T-cell (primary cell): ENCODE data around the gene ZNF681. TPM values are rescaled to one million over a fixed set of nuclear protein-coding genes. Genes with fewer than 3 reads are reported as not detected.
"Not testable (repeated sequence)": the region's sequence is repeated elsewhere in the genome, so short reads cannot be mapped to it uniquely, and the experiment has no call there.

Source experiments
- ATAC-seq, 4 experiments: fragments of 200-7000 bp in 3 of 4; fragments of 150-1000 bp in 1 of 4; cut with Tn5 transposase; replicated peaks in 1 of 4; 1 replicate in 3 of 4; 2 replicates in 1 of 4; pipeline ENCODE4 v1.10.0; 2021; ENCODE audit warnings: moderate library complexity in 3 of 4, mild to moderate bottlenecking in 2 of 4, moderate number of reproducible peaks in 1 of 4
- CTCF ChIA-PET, 2 donors: fragments of 300-600 bp; sonication (Branson Sonifier 250); formaldehyde crosslinking; loops; one replicate each; lab custom pipeline; 2022; ENCODE audit warnings: antibody characterized with exemption in 2 of 2; lab: Charles Lee
- POLR2A ChIA-PET, 2 donors: fragments of 300-600 bp; sonication (Branson Sonifier 250); formaldehyde crosslinking; loops; one replicate each; lab custom pipeline; 2022; ENCODE audit warnings: antibody characterized with exemption in 2 of 2; lab: Charles Lee
- DNase-seq, 35 experiments: peaks; one replicate each; pipeline versions ENCODE4 v3.0.0 to v3.0.0-alpha.2; 2013 to 2023
- H3K27ac ChIP-seq: one replicate; pipeline ENCODE4 v1.5.1; 2013; ENCODE audit warnings: low read length
- H3K27me3 ChIP-seq, 2 experiments: replicated peaks in 1 of 2; 1 replicate in 1 of 2; 2 replicates in 1 of 2; pipeline versions ENCODE4 v1.6.1 to v1.7.0; 2013; ENCODE audit warnings: low read length in 1 of 2, mixed read lengths in 1 of 2; ENCODE audit not compliant: control insufficient read depth in 2 of 2, insufficient read depth in 2 of 2; ENCODE audit errors: extremely low read depth in 1 of 2
- H3K36me3 ChIP-seq, 2 donors: 1 replicate in 1 of 2; 2 replicates in 1 of 2; pipeline versions ENCODE4 v1.6.1 to v1.7.0; 2013; ENCODE audit warnings: low read length in 1 of 2; ENCODE audit not compliant: control insufficient read depth in 2 of 2, insufficient read depth in 1 of 2; ENCODE audit errors: extremely low read depth in 1 of 2
- H3K4me1 ChIP-seq, 2 experiments: 1 replicate in 1 of 2; 2 replicates in 1 of 2; pipeline versions ENCODE4 v1.6.1 to v1.7.0; 2013; ENCODE audit warnings: low read length in 2 of 2, mixed read lengths in 1 of 2; ENCODE audit not compliant: insufficient read depth in 2 of 2, control insufficient read depth in 1 of 2; ENCODE audit errors: extremely low read depth in 1 of 2
- H3K4me3 ChIP-seq, 2 donors: 1 replicate in 1 of 2; 2 replicates in 1 of 2; pipeline versions ENCODE4 v1.5.1 to v1.7.0; 2013; ENCODE audit warnings: mild to moderate bottlenecking in 2 of 2, low read length in 1 of 2, moderate library complexity in 1 of 2; ENCODE audit not compliant: control insufficient read depth in 1 of 2; ENCODE audit errors: extremely low read depth in 1 of 2
- H3K9me3 ChIP-seq: 2 replicates; pipeline ENCODE4 v1.7.0; 2013
- H3K27ac Mint-ChIP-seq, 2 donors: one replicate each; pipeline ENCODE4 v1.8.0; 2020 to 2021; ENCODE audit warnings: mild to moderate bottlenecking in 2 of 2, mixed read lengths in 2 of 2
- H3K27me3 Mint-ChIP-seq, 2 donors: one replicate each; pipeline ENCODE4 v1.8.0; 2021 to 2022; ENCODE audit warnings: mixed read lengths in 2 of 2
- H3K36me3 Mint-ChIP-seq: one replicate; pipeline ENCODE4 v1.8.0; 2021; ENCODE audit warnings: mixed read lengths
- H3K4me1 Mint-ChIP-seq, 3 donors: one replicate each; pipeline ENCODE4 v1.8.0; 2020 to 2022; ENCODE audit warnings: mixed read lengths in 3 of 3, mild to moderate bottlenecking in 1 of 3
- H3K4me3 Mint-ChIP-seq, 3 donors: one replicate each; pipeline ENCODE4 v1.8.0; 2020 to 2022; ENCODE audit warnings: mild to moderate bottlenecking in 3 of 3, mixed read lengths in 3 of 3, moderate library complexity in 3 of 3
- H3K9me3 Mint-ChIP-seq, 3 donors: one replicate each; pipeline ENCODE4 v1.8.0; 2020 to 2022; ENCODE audit warnings: mixed read lengths in 3 of 3
- WGBS: methylation state at CpG from one replicate; pipeline ENCODE4 v1.1.5; 2013; ENCODE audit warnings: missing lambda C conversion rate; ENCODE audit not compliant: insufficient coverage; 5-methylcytosine and 5-hydroxymethylcytosine counted together
- total RNA-seq, 35 experiments: library from RNA in 6 of 35; stranded (reverse) in 6 of 35; fragments of 120-200 nt in 1 of 35; gene quantifications; one replicate each; pipeline versions ENCODE4 v1.2.1 to v1.2.4 and lab custom pipeline; 2013 to 2026

Gene ZNF681
- total RNA-seq, 5 donors from 2014 or later (not counting 1 experiment from before 2014, with no cell fraction given), result 2.4 to 6.7 (median 5.5) TPM

GRCh38 chr19:23762884-23763711 lies 4.4 kb upstream of the ZNF681 start:
- CTCF ChIA-PET, result interaction anchor here in 1 of 2 donors (0.6 kb wide), 1 partner anchor 9 kb away, joined by 5 read pairs; no protein-coding TSS in a partner anchor
- H3K36me3 ChIP-seq, result no peaks in the 10 kb centered on the region
- H3K36me3 Mint-ChIP-seq, result no peaks in the 10 kb centered on the region
- peak; percentile 78 to 79 (median 78) for ATAC-seq
- POLR2A ChIA-PET, result interaction anchor here in 1 of 2 donors (0.6 to 0.7 kb wide), 3 partner anchors 49 to 351 kb away, joined by 3 to 8 read pairs (median 3); no protein-coding TSS in a partner anchor
- peak overlapping the region; percentile 88 to 96 for H3K4me3 ChIP-seq
- H3K27me3 Mint-ChIP-seq, result no peaks in the 10 kb centered on the region
- H3K4me1 ChIP-seq, result peaks cover 9 to 35% of the 10 kb centered on the region in 2 experiments
- no peaks in the 10 kb centered on the region for H3K27me3 ChIP-seq
- peak; percentile 66 to 87 (median 79) for DNase-seq
- H3K9me3 ChIP-seq, result no peaks in the 10 kb centered on the region
- WGBS, result 13% methylated on average over 51 of the region's 51 CpGs
- H3K4me3 Mint-ChIP-seq, result peak overlapping the region; percentile 81 to 96 (median 95)
- no peaks in the 10 kb centered on the region for H3K9me3 Mint-ChIP-seq
- H3K27ac ChIP-seq, result peak overlapping the region; percentile 53
- H3K4me1 Mint-ChIP-seq, result peaks cover 39 to 47% (median 44%) of the 10 kb centered on the region in 3 donors
- peak overlapping the region; percentile 80 to 81 for H3K27ac Mint-ChIP-seq

DNA sequence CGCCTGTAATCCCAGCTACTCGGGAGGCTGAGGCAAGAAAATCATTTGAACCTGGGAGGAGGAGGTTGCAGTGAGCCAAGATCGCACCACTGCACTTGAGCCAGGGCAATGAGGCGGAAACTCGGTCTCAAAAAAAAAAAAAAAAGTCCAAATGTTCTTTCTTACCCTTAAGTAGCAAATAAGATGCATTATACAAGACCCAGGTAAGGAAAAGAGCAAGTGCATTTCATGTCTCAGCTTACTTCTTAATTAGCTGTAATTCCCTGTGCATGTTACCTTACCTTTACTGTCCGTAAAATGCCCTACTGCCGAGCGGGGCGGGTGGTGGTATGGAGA lies 3.8 kb upstream of the ZNF681 start:
- Histone ChIP-seq H3K4me1 (peaks cover 11 to 36% of the 10 kb centered on the region in 2 experiments), H3K4me3 (peak overlapping the region; percentile 88 to 96), H3K27me3 (no peaks in the 10 kb centered on the region), H3K27ac (peak overlapping the region; percentile 53), H3K9me3 (no peaks in the 10 kb centered on the region), H3K36me3 (no peaks in the 10 kb centered on the region)
- POLR2A ChIA-PET, result interaction anchor here (0.6 to 0.7 kb wide), 5 partner anchors 9 to 526 kb away, joined by 3 to 8 read pairs (median 4); no protein-coding TSS in a partner anchor
- Mint-ChIP-seq H3K27ac (peak overlapping the region; percentile 80 to 81), H3K9me3 (no peaks in the 10 kb centered on the region), H3K4me1 (peaks cover 45 to 51% (median 47%) of the 10 kb centered on the region in 3 donors), H3K36me3 (no peaks in the 10 kb centered on the region), H3K27me3 (no peaks in the 10 kb centered on the region), H3K4me3 (peak overlapping the region; percentile 81 to 96 (median 95))
- WGBS, result 0% methylated on average over 4 of the region's 9 CpGs
- CTCF ChIA-PET, result interaction anchor here (0.6 to 0.7 kb wide), 3 partner anchors 9 to 323 kb away, joined by 3 to 5 read pairs (median 4); no protein-coding TSS in a partner anchor
- no peak for DNase-seq
- ATAC-seq, result no peak

DNA sequence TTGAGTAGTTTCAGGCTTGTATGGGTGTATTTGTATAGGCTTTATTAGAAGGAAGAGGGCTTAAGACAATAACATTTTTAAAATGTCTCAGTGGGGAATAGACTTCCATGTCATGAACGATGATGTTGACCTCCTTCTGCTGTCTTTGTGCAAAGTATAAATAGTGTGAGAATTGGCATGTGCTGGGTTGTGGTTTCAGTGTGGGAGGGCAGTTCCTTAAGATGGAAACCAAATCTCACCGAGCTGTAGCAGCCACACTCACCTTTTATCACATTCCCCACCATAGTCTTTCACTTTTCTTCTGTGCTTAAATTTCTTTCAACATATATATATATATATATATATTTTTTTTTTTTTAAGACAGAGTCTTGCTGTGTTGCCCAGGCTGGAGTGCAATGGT lies 1.6 kb upstream of the ZNF681 start:
- peak in 2 of 35 experiments; percentile 3 to 11 for DNase-seq
- peak overlapping the region; percentile 69 to 97 for H3K27ac Mint-ChIP-seq
- H3K9me3 Mint-ChIP-seq, H3K27me3 Mint-ChIP-seq, H3K36me3 Mint-ChIP-seq, H3K9me3 ChIP-seq, H3K36me3 ChIP-seq, ATAC-seq, H3K4me3 ChIP-seq, H3K27me3 ChIP-seq, POLR2A ChIA-PET: not testable (repeated sequence)
- Histone ChIP-seq H3K27ac (peak overlapping the region; percentile 23), H3K4me1 (peaks cover 11 to 36% of the 10 kb centered on the region in 2 experiments)
- WGBS, result no CpG with 5 or more reads among the region's 2 CpGs
- CTCF ChIA-PET, result interaction anchor here in 1 of 2 donors (0.6 kb wide), 1 partner anchor 42 kb away, joined by 3 read pairs; no protein-coding TSS in a partner anchor
- peak overlapping the region in 1 of 3 donors; percentile 95 for H3K4me3 Mint-ChIP-seq
- H3K4me1 Mint-ChIP-seq, result peaks cover 47 to 54% (median 51%) of the 10 kb centered on the region in 3 donors

- H3K4me1 ChIP-seq, H3K4me1 Mint-ChIP-seq, H3K27ac ChIP-seq, H3K27ac Mint-ChIP-seq, H3K27me3 Mint-ChIP-seq, ATAC-seq, DNase-seq, POLR2A ChIA-PET, H3K27me3 ChIP-seq, H3K4me3 Mint-ChIP-seq, H3K4me3 ChIP-seq: not testable (repeated sequence)
- Mint-ChIP-seq H3K36me3 (peaks cover 43% of the 10 kb centered on the region), H3K9me3 (peaks cover 12 to 46% (median 24%) of the 10 kb centered on the region in 3 donors)
- CTCF ChIA-PET, result interaction anchor here in 1 of 2 donors (0.7 kb wide), 1 partner anchor 28 kb away, joined by 3 read pairs; no protein-coding TSS in a partner anchor
- Histone ChIP-seq H3K36me3 (peaks cover 0 to 15% of the 10 kb centered on the region in 2 donors), H3K9me3 (peaks cover 31% of the 10 kb centered on the region)
- no CpG with 5 or more reads among the region's 1 CpG for WGBS
Measured at GRCh38 chr19:23743633-23744232, 15.0 kb downstream of the ZNF681 start.

DNA sequence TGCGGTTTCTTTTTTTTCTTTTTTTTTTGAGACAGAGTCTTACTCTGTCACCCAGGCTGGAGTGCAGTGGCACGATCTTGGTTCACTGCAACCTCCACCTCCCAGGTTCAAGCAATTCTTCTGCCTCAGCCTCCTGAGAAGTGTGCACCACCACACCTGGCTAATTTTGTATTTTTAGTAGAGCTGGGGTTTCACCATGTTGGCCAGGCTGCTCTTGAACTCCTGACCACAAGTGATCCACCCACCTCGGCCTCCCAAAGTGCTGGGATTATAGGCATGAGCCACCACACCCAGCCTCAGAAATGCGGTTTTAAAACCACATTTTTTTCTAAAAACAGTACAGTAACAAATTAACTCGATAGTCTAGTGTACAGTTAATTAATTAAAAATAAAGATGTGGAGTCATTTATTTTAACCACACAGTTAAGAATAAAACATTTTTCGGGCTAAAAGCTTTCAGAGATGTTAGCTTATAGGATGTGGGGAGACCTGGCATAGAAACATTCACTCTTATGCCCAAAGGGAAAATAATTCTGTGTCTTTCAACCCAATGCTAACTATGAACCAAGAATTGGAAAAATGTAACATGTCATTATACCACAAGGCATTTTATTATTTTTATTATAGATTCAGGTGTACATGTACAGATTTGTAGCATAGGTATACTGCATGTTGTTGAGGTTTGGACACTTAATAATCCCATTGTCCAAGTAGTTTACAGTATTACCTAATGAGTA lies 27.8 kb downstream of the ZNF681 start:
- H3K9me3 ChIP-seq, CTCF ChIA-PET, H3K36me3 ChIP-seq, H3K36me3 Mint-ChIP-seq, H3K27me3 ChIP-seq, H3K4me3 ChIP-seq, H3K4me1 Mint-ChIP-seq, ATAC-seq, DNase-seq, H3K4me3 Mint-ChIP-seq, H3K27ac Mint-ChIP-seq, H3K27me3 Mint-ChIP-seq, H3K27ac ChIP-seq, H3K4me1 ChIP-seq: not testable (repeated sequence)
- WGBS, result no CpG with 5 or more reads among the region's 6 CpGs
- H3K9me3 Mint-ChIP-seq, result peaks cover 4 to 20% (median 18%) of the 10 kb centered on the region in 3 donors
- POLR2A ChIA-PET, result interaction anchor here in 1 of 2 donors (0.7 kb wide), 1 partner anchor 624 kb away, joined by 4 read pairs; no protein-coding TSS in a partner anchor

DNA sequence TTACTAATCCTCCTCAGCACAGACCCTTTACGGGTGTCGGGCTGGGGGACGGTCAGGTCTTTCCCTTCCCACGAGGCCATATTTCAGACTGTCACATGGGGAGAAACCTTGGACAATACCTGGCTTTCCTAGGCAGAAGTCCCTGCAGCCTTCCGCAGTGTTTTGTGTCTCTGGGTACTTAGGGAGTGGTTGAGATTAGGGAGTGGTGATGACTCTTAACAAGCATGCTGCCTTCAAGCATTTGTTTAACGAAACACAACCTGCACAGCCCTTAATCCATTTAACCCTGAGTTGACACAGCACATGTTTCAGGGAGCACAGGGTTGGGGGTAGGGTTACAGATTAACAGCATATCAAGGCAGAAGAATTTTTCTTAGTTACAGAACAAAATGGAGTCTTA lies 34.5 kb downstream of the ZNF681 start:
- H3K27me3 Mint-ChIP-seq, ATAC-seq, H3K4me3 ChIP-seq, H3K36me3 ChIP-seq, H3K27ac Mint-ChIP-seq, H3K27ac ChIP-seq, H3K36me3 Mint-ChIP-seq, H3K9me3 ChIP-seq, H3K9me3 Mint-ChIP-seq, CTCF ChIA-PET, H3K4me3 Mint-ChIP-seq, H3K27me3 ChIP-seq, POLR2A ChIA-PET, H3K4me1 ChIP-seq, DNase-seq: not testable (repeated sequence)
- no CpG with 5 or more reads among the region's 6 CpGs for WGBS
- H3K4me1 Mint-ChIP-seq, result peaks cover 7 to 16% (median 9%) of the 10 kb centered on the region in 3 donors
